Neuron (in vitro differentiated cells): ENCODE data around the gene ITGAV.

Source experiments
- H2AFZ ChIP-seq: one replicate; pipeline ENCODE4 v1.6.1; 2013; ENCODE audit warnings: low read depth, mild to moderate bottlenecking, inconsistent platforms, low read length, moderate library complexity
- H3K27me3 ChIP-seq: one replicate; pipeline ENCODE4 v1.6.1; 2013; ENCODE audit warnings: low read length; ENCODE audit not compliant: insufficient read depth
- H3K36me3 ChIP-seq: one replicate; pipeline ENCODE4 v1.6.1; 2013; ENCODE audit warnings: low read length; ENCODE audit not compliant: insufficient read depth
- H3K4me1 ChIP-seq: one replicate; pipeline ENCODE4 v1.6.1; 2013; ENCODE audit warnings: low read length; ENCODE audit not compliant: insufficient read depth
- H3K4me3 ChIP-seq: 2 replicates; pipeline ENCODE4 v1.5.1; 2013; ENCODE audit warnings: mild to moderate bottlenecking, low read length, moderate library complexity
- H3K9me3 ChIP-seq: one replicate; pipeline ENCODE4 v1.6.1; 2013; ENCODE audit warnings: low read length

The ITGAV gene

DNA sequence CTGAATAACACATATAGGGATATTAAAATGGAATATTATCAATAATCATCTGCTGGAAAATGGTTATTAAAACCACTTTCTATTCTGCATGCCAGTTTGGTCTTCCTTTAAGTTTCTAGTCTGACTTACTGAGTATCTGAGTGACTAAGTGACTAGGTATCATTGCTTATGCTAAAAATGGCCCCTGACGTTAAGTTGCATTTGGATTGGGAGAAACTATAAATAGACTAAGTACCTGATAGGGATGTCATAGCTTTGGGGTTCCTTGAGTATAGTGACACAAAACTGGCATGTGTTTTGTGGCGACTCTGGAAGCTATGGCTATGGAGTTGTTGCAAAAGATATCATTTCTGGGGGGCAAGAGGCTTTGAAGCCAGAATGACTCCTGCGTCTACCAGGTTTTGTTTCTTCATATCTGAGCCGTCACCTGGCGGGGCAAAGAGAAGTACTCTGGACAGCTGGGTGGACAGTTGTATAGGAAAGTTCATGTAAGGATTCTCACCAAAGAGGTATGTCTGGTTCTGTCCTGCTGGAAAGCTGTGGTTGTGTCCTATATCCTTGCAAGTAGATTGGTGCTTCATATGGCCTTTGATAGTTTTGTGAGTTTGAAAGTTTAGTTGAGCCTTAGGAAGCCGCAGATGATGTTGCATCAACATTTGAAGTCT lies 17.9 kb downstream of the ITGAV start:
- no peak overlapping the region for H3K4me3 ChIP-seq
- peaks cover 6% of the 10 kb centered on the region for H3K36me3 ChIP-seq
- no peaks in the 10 kb centered on the region for H3K27me3 ChIP-seq
- no peaks in the 10 kb centered on the region for H3K9me3 ChIP-seq
- H2AFZ ChIP-seq: no peak overlapping the region
- H3K4me1 ChIP-seq: peaks cover under 1% of the 10 kb centered on the region

GRCh38 chr2:186610785-186611184 lies 20.9 kb downstream of the ITGAV start:
- Histone ChIP-seq H3K4me3 (no peak overlapping the region), H3K9me3 (no peaks in the 10 kb centered on the region), H3K27me3 (no peaks in the 10 kb centered on the region), H3K36me3 (peaks cover 2% of the 10 kb centered on the region), H3K4me1 (peaks cover 6% of the 10 kb centered on the region), H2AFZ (no peak overlapping the region)

DNA sequence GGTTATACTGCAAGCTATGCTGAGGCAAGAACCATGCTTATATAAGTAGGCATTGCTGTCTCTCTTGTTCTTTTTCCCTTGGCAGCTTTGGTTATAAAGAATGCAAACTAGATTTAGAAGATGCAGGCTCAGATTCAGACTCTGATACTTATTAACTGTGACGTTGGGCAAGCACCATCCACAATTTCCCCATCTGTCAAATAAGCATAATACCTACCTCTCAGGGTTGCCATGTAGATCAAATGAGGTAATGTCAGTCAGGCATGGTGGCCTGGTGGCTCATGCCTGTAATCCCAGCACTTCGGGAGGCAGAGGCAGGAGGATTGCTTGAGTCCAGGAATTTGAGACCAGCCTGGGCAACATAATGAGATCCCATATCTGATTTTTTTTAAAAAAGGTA lies 21.7 kb downstream of the ITGAV start:
- H3K9me3 ChIP-seq: no peaks in the 10 kb centered on the region
- no peaks in the 10 kb centered on the region for H3K36me3 ChIP-seq
- no peak overlapping the region for H3K4me3 ChIP-seq
- no peak overlapping the region for H2AFZ ChIP-seq
- no peaks in the 10 kb centered on the region for H3K27me3 ChIP-seq
- peaks cover 6% of the 10 kb centered on the region for H3K4me1 ChIP-seq

GRCh38 chr2:186612026-186612425 lies 22.2 kb downstream of the ITGAV start:
- H3K4me1 ChIP-seq: peaks cover 6% of the 10 kb centered on the region

GRCh38 chr2:186612555-186613440 lies 22.9 kb downstream of the ITGAV start:
- H3K4me1 ChIP-seq: peaks cover 6% of the 10 kb centered on the region
- H3K9me3 ChIP-seq: no peaks in the 10 kb centered on the region
- H3K36me3 ChIP-seq: no peaks in the 10 kb centered on the region
- no peak overlapping the region for H3K4me3 ChIP-seq
- no peaks in the 10 kb centered on the region for H3K27me3 ChIP-seq
- no peak overlapping the region for H2AFZ ChIP-seq

More at GRCh38 chr2:186612026-186612425, 22.2 kb downstream of the ITGAV start:
- Histone ChIP-seq H3K36me3 (no peaks in the 10 kb centered on the region), H3K27me3 (no peaks in the 10 kb centered on the region), H2AFZ (no peak overlapping the region), H3K4me3 (no peak overlapping the region), H3K9me3 (no peaks in the 10 kb centered on the region)

DNA sequence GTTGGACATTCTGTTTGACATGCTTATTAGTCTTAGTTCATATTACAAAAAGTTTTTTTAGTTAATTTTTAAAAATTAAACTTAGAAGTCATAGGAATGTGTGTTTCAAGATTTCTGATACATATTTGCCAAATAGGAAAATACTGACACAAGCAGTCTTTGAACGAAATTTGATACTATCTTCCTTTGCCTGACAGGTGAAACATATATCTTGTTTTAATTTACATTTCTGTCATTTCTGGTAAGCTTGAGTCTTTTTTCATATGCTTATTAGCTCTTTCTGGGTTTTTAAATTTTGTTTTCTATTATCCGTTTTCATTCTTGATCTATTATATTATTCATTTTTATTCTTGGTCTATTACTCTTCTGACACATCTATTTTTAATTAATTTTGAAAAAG lies 24.5 kb downstream of the ITGAV start:
- Histone ChIP-seq H3K36me3 (no peaks in the 10 kb centered on the region), H3K4me3 (no peak overlapping the region), H2AFZ (no peak overlapping the region), H3K4me1 (peaks cover 6% of the 10 kb centered on the region), H3K9me3 (no peaks in the 10 kb centered on the region), H3K27me3 (no peaks in the 10 kb centered on the region)

- Histone ChIP-seq H3K4me3 (no peak overlapping the region), H3K4me1 (peaks cover 6% of the 10 kb centered on the region), H3K36me3 (no peaks in the 10 kb centered on the region), H3K9me3 (no peaks in the 10 kb centered on the region), H3K27me3 (no peaks in the 10 kb centered on the region), H2AFZ (no peak overlapping the region)
Observed at GRCh38 chr2:186617148-186617547, 27.3 kb downstream of the ITGAV start.

- no peaks in the 10 kb centered on the region for H3K9me3 ChIP-seq
- no peak overlapping the region for H2AFZ ChIP-seq
- peaks cover 6% of the 10 kb centered on the region for H3K4me1 ChIP-seq
- H3K4me3 ChIP-seq: no peak overlapping the region
- H3K27me3 ChIP-seq: no peaks in the 10 kb centered on the region
- H3K36me3 ChIP-seq: no peaks in the 10 kb centered on the region
Observed at GRCh38 chr2:186617771-186618170, 27.9 kb downstream of the ITGAV start.

DNA sequence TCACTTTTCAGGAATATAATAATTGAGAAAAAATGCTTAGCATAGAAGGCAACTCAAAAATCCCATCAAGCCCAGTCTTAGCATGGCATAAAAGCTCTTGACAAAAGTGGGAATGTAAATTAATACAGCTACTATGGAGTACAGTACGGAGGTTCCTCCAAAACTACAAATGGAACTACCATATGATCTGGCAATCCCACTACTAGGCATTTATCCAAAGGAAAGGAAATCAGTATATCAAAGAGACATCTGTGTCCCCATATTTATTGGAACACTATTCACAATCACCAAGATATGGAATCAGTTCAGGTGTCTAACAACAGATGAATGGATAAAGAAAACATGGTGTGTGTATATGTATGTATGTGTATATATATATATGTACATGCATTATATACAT lies 28.8 kb downstream of the ITGAV start:
- H3K27me3 ChIP-seq: no peaks in the 10 kb centered on the region
- no peak overlapping the region for H2AFZ ChIP-seq
- no peaks in the 10 kb centered on the region for H3K4me1 ChIP-seq
- H3K36me3 ChIP-seq: peaks cover 1% of the 10 kb centered on the region
- H3K9me3 ChIP-seq: no peaks in the 10 kb centered on the region
- H3K4me3 ChIP-seq: no peak overlapping the region

DNA sequence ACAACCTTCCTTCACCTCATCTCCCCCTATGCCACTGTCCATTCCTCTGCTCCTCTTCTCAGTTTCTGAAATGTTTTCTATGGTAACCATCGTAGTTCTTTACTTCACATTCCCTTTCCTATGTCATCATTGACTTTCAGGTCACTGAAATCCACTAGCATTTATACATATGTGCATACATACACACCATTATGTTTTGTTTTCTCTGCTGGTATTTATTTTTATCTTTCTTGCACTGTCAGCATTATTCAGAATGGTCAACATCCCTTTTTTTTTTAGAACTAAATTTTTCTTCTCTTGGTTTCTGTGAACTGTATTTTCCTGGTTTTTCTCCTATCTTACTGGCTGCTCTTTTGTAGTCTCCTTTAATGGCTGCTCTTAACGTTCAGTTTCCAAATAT lies 33.2 kb downstream of the ITGAV start:
- peaks cover 12% of the 10 kb centered on the region for H3K36me3 ChIP-seq
- no peak overlapping the region for H3K4me3 ChIP-seq
- H3K9me3 ChIP-seq: no peaks in the 10 kb centered on the region
- H3K27me3 ChIP-seq: no peaks in the 10 kb centered on the region
- H2AFZ ChIP-seq: no peak overlapping the region
- no peaks in the 10 kb centered on the region for H3K4me1 ChIP-seq

DNA sequence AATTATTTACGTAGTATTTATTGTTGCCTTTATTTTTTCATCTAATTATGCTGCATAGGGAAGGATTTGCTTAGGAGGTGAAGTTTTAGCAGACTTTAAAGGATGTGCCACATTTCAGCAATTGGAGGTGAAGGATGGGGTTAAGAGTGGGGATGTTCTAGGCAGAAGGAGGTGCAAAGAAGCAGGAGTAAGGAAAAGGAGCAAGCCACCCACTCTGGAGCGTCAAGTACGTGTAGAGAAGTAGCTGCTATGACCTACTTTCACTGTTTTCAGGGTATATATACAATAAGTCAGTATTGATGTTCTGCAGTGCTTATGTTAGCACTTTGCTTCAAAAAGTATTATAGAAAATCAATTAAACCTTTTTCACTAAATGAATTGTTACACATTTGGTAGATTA lies 34.4 kb downstream of the ITGAV start:
- no peaks in the 10 kb centered on the region for H3K27me3 ChIP-seq
- H2AFZ ChIP-seq: no peak overlapping the region
- peaks cover 12% of the 10 kb centered on the region for H3K36me3 ChIP-seq
- no peaks in the 10 kb centered on the region for H3K4me1 ChIP-seq
- H3K9me3 ChIP-seq: no peaks in the 10 kb centered on the region
- H3K4me3 ChIP-seq: no peak overlapping the region

GRCh38 chr2:186629250-186629996 lies 39.6 kb downstream of the ITGAV start:
- Histone ChIP-seq H3K4me3 (no peak overlapping the region), H3K27me3 (no peaks in the 10 kb centered on the region), H3K36me3 (peaks cover 7% of the 10 kb centered on the region), H3K4me1 (no peaks in the 10 kb centered on the region), H2AFZ (no peak overlapping the region), H3K9me3 (no peaks in the 10 kb centered on the region)

- Histone ChIP-seq H3K9me3 (no peaks in the 10 kb centered on the region), H3K27me3 (no peaks in the 10 kb centered on the region), H2AFZ (no peak overlapping the region), H3K4me3 (no peak overlapping the region), H3K36me3 (peaks cover 5% of the 10 kb centered on the region), H3K4me1 (no peaks in the 10 kb centered on the region)
Observed at GRCh38 chr2:186632417-186632816, 42.6 kb downstream of the ITGAV start.
